Gastrocnemius medialis (tissue), 4 donors: ENCODE data around the gene LCN9. TPM values are rescaled to one million over a fixed set of nuclear protein-coding genes. Genes with fewer than 3 reads are reported as not detected.

Experiments
- ATAC-seq, 2 donors: fragments of 150-250 bp; one replicate each; pipeline ENCODE4 v1.9.1; 2016
- DNase-seq, 2 donors: peaks; one replicate each; pipeline ENCODE4 v3.0.0-alpha.2; 2019
- H3K27ac ChIP-seq, 4 donors: fragments of 200-600 bp; sonication (generic); 1 replicate in 1 of 4; 2 replicates in 3 of 4; pipeline ENCODE4 v1.5.1; 2016 to 2018; ENCODE audit warnings: mild to moderate bottlenecking in 2 of 4, moderate library complexity in 1 of 4
- H3K27me3 ChIP-seq, 3 donors: fragments of 200-600 bp; sonication (generic) in 2 of 3; 1 replicate in 1 of 3; 2 replicates in 2 of 3; pipeline versions ENCODE4 v1.5.1 to v1.6.0; 2016 to 2019; ENCODE audit warnings: mild to moderate bottlenecking in 1 of 3, moderate library complexity in 1 of 3
- H3K36me3 ChIP-seq, 2 donors: fragments of 200-600 bp; sonication (generic) in 1 of 2; one replicate each; pipeline ENCODE4 v1.5.1; 2017 to 2018
- H3K4me1 ChIP-seq, 2 donors: fragments of 200-600 bp; sonication (generic) in 1 of 2; one replicate each; pipeline ENCODE4 v1.5.1; 2016 to 2017; ENCODE audit warnings: mild to moderate bottlenecking in 2 of 2
- H3K4me3 ChIP-seq, 4 donors: fragments of 200-600 bp; sonication (generic) in 3 of 4; 1 replicate in 1 of 4; 2 replicates in 3 of 4; pipeline ENCODE4 v1.5.1; 2016 to 2019; ENCODE audit warnings: mild to moderate bottlenecking in 2 of 4
- H3K9me3 ChIP-seq, 3 donors: fragments of 200-600 bp; sonication (generic) in 2 of 3; 1 replicate in 1 of 3; 2 replicates in 2 of 3; pipeline ENCODE4 v1.5.1; 2016 to 2019
- CTCF ChIP-seq, 5 experiments: fragments of 450-650 bp in 3 of 5; fragments of 200-600 bp in 2 of 5; sonication (generic) in 2 of 5; IDR thresholded peaks in 4 of 5; conservative IDR thresholded peaks in 1 of 5; 1 replicate in 4 of 5; 2 replicates in 1 of 5; pipeline ENCODE4 v1.5.1; 2016 to 2019; ENCODE audit warnings: antibody characterized with exemption in 5 of 5, mild to moderate bottlenecking in 3 of 5, moderate library complexity in 3 of 5
- POLR2A ChIP-seq, 2 donors: fragments of 450-650 bp; IDR thresholded peaks; one replicate each; pipeline ENCODE4 v1.6.1; 2017; ENCODE audit warnings: antibody characterized with exemption in 2 of 2, mild to moderate bottlenecking in 2 of 2, moderate library complexity in 2 of 2
- in situ Hi-C, 4 donors: fragments of 200-750 bp; cut with MboI; loops; one replicate each; pipeline versions ENCODE4 v1.15.0 to v1.8.0; 2017; ENCODE audit warnings: low sequenced_read_pairs in 4 of 4
- intact Hi-C: fragments of 100-400 bp; cut with DNase I; formaldehyde crosslinking; loops from one replicate; pipeline ENCODE4 v1.15.1; 2023; ENCODE audit warnings: low total_unique reads
- total RNA-seq, 4 donors: library from RNA; depleted of rRNA; stranded (reverse); fragments of >200 nt; gene quantifications; one replicate each; pipeline versions ENCODE4 v1.1.0 to v1.2.3, GENCODE V29; 2016

Gene LCN9
- total RNA-seq, 4 donors from 2014 or later: not detected

DNA sequence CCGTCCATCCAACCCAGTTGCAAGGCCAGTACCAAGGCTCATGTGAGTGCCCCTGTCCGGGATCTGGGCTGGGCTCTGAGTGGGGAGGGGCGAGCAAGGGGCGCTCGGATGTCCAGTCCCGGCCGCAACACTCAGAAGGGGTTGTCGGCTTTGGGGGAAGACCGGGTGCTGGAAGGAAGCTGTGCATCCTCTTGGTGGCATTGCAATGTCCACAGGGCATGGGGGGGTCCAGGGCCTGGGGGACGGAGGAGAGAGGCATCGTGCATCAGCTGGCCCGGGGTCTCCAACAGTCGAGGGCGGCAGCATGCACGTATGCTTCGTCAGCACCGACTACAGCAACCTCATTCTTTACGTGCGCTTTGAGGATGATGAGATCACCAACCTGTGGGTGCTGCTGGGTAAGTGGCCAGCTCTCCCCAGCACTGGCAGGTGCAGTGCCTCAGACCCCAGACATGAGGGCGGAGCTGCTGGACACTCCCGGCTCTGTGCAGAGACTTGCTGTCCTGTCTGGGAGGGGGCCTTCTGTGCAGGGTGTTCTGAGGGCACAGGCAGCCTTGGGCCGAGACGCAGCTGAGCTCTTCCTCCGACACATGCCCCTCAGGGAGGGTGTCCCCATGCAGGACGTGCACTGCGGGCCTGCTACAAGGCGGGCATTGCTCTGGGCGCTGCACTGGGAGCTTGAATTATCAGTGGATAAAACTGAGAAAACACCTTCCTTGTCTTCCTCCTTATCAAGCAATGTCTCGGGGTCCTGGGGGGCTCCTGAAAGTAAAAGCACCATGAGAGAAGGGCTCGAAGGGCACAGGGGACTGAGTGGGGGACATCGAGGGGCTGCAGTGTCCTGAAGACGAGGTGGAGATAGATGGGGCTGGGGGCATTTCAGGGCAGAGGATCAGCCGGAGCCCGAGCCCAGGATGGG lies 46.2 kb upstream of the LCN9 start:
- H3K27ac ChIP-seq: no peak overlapping the region
- no peak for DNase-seq
- TF ChIP-seq POLR2A (IDR thresholded peaks at IDR 0.05): no peak
- no peak for TF ChIP-seq CTCF (IDR thresholded peaks at IDR 0.05 in 4 of 5, conservative IDR thresholded peaks at IDR 0.05 in 1 of 5)
- no peaks in the 10 kb centered on the region for H3K4me1 ChIP-seq
- peaks cover 0 to 7% (median 5%) of the 10 kb centered on the region in 3 donors for H3K27me3 ChIP-seq
- intact Hi-C loops: no loop called here
- H3K36me3 ChIP-seq: no peaks in the 10 kb centered on the region
- in situ Hi-C loops: no loop called here
- no peak for ATAC-seq
- no peak overlapping the region for H3K4me3 ChIP-seq
- no peaks in the 10 kb centered on the region for H3K9me3 ChIP-seq

GRCh38 chr9:135617538-135617900 lies 45.6 kb upstream of the LCN9 start:
- no peak for ATAC-seq
- peaks cover 0 to 7% (median 5%) of the 10 kb centered on the region in 3 donors for H3K27me3 ChIP-seq
- H3K4me1 ChIP-seq: no peaks in the 10 kb centered on the region
- H3K36me3 ChIP-seq: no peaks in the 10 kb centered on the region
- in situ Hi-C loops (no loop called here), intact Hi-C loops (no loop called here)
- no peaks in the 10 kb centered on the region for H3K9me3 ChIP-seq
- H3K27ac ChIP-seq: no peak overlapping the region
- H3K4me3 ChIP-seq: no peak overlapping the region
- no peak for TF ChIP-seq CTCF (IDR thresholded peaks at IDR 0.05 in 4 of 5, conservative IDR thresholded peaks at IDR 0.05 in 1 of 5)
- TF ChIP-seq POLR2A (IDR thresholded peaks at IDR 0.05): no peak
- no peak for DNase-seq

GRCh38 chr9:135617991-135618411 lies 45.1 kb upstream of the LCN9 start:
- TF ChIP-seq CTCF (IDR thresholded peaks at IDR 0.05 in 4 of 5, conservative IDR thresholded peaks at IDR 0.05 in 1 of 5) (no peak), POLR2A (IDR thresholded peaks at IDR 0.05) (no peak)
- Histone ChIP-seq H3K9me3 (no peaks in the 10 kb centered on the region), H3K27me3 (peaks cover 0 to 7% (median 5%) of the 10 kb centered on the region in 3 donors), H3K27ac (no peak overlapping the region), H3K4me1 (no peaks in the 10 kb centered on the region), H3K4me3 (no peak overlapping the region), H3K36me3 (no peaks in the 10 kb centered on the region)
- intact Hi-C loops (no loop called here), in situ Hi-C loops (no loop called here)
- ATAC-seq (no peak), DNase-seq (no peak)

GRCh38 chr9:135618866-135619598 lies 44.1 kb upstream of the LCN9 start:
- no peaks in the 10 kb centered on the region for H3K36me3 ChIP-seq
- in situ Hi-C loops (no loop called here), intact Hi-C loops (no loop called here)
- no peaks in the 10 kb centered on the region for H3K9me3 ChIP-seq
- TF ChIP-seq POLR2A (IDR thresholded peaks at IDR 0.05): no peak
- no peak for TF ChIP-seq CTCF (IDR thresholded peaks at IDR 0.05 in 4 of 5, conservative IDR thresholded peaks at IDR 0.05 in 1 of 5)
- ATAC-seq (no peak), DNase-seq (no peak)
- H3K4me3 ChIP-seq: no peak overlapping the region
- H3K27me3 ChIP-seq: peaks cover 0 to 7% (median 5%) of the 10 kb centered on the region in 3 donors
- H3K27ac ChIP-seq: no peak overlapping the region
- H3K4me1 ChIP-seq: no peaks in the 10 kb centered on the region
